Ammon's horn (tissue), 1 donor: ENCODE results near the gene SF3B2.

Experiments
- DNase-seq: peaks from one replicate; pipeline ENCODE4 v3.0.0-alpha.2; 2016; ENCODE audit warnings: low spot score

Gene SF3B2

DNA sequence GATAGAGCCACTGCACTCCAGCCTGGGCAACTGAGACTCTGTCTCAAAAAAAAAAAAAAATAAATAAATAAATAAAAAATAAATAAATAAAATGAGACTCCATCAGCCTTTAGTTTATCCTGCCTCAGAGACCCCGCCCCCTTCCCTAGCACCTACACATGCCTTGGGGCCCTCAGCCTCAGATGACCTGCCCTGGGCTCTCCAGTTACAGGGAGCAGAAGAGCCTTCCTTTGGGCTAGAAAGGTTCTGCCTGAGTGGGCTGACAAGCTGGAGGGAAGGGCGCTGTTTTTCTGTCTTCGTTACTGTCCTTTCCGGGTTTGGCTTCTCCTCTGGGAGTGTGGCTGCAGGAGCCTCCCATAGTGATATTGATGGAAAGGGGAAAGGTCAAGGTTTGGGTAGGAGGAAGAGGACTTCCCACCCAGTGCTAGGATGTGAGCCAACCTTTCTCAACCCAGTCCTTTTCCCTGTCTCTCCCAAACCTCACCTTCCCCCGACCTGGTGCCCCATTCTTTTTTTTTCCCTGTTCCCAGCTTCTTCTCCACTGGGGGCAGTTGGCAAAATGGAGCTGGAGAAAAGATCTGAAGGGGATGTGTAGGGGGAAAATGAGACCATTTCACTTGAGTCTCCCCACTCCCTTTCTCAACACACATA, 1.5 kb upstream of the SF3B2 start:
- DNase-seq = no peak

DNA sequence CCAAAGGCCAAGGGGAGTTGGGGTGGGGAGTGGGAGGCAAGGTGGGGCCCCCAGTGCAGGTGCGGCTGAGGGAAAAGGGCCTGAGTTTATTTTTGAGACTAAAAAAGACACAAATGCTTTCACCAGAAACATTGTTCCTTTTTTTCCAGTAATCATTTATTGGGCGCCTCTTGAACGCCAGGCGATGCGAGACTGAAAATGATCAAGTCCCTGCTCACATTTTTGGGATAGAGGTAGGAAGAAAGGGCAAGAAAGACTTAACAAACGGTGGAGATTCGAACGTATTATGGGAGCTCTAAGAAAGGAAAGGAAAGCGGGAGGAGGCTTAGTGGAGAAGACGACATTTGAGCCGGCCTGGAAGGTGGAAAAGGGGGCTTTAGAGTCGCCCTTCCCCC, 796 bp upstream of the SF3B2 start:
- DNase-seq = no peak

DNA sequence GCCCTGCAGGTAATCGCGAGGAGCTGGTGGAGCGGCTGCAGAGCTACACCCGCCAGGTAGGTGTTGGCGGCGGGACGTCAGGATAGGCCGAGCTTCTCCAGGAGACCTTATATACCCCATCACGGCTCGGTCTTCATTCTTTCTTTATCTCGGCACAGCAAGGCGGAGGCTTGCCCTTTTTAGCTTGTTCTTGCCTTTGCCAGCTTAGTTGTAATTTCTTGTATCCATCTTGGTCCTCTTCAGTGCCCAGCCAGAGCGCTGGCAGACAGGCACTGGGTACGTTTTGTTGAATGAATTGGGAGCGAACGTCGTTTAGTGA, 459 bp downstream of the SF3B2 start:
- DNase-seq = no peak

DNA sequence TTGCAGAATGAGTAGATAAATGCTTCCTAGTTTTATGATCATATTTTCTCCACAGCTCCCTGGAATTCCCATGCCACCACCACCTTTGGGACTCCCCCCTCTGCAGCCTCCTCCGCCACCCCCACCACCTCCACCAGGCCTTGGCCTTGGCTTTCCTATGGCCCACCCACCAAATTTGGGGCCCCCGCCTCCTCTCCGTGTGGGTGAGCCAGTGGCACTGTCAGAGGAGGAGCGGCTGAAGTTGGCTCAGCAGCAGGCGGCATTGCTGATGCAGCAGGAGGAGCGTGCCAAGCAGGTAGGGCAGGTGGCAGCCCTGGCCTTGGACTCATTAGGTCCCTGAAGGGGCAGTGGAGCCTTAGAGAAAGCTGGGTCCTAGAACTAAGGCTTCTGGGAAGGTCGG, 2.9 kb downstream of the SF3B2 start:
- no peak for DNase-seq

DNA sequence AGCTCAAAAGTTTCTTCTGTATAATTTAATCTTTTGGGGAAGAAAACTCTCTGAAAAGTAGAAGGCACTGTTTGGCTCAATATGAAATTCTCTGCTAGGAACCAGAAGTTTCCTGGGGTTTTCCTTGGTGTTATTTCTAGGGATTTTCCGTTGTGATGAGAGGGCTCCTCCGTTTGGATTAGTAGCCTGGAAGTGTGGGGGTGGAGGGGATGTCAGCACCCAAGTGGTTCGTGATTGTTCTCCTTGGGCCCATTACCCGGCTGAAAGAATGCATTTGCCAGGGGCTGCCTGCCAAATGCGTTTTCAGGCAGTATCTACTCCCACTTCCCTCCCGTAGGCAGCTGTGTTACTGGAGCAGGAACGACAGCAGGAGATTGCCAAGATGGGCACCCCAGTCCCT, 4.3 kb downstream of the SF3B2 start:
- DNase-seq = no peak

DNA sequence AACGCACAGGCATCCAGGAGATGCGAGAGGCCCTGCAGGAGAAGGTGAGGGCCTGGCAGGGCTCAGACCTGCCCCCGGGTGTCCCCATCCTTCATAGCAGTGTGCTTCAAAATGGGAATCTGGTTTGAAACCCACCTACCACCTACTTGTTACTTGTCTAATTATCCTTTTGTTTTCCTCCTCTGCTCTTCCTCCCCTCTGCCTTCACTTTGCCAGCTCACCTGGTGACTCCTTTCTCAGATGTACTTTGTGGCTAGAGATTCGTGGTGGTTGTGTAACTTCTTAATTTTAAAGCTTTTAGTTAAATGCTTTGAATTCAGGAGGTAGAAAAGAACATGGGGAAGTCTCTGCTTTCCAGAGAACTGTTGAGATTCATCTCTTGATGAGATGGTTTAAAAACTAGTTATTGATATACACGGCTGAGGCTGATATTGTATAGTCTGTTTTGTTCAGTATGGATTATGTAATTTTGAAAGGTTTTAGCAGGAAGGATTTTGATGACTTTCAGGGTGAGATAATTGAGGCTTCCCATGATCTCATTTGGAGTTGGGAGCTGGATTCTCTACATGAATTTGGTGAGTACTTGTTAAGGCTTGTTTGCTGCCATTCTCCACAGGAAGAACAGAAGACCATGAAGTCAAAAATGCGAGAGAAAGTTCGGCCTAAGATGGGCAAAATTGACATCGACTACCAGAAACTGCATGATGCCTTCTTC, 8.0 kb downstream of the SF3B2 start:
- DNase-seq = no peak

DNA sequence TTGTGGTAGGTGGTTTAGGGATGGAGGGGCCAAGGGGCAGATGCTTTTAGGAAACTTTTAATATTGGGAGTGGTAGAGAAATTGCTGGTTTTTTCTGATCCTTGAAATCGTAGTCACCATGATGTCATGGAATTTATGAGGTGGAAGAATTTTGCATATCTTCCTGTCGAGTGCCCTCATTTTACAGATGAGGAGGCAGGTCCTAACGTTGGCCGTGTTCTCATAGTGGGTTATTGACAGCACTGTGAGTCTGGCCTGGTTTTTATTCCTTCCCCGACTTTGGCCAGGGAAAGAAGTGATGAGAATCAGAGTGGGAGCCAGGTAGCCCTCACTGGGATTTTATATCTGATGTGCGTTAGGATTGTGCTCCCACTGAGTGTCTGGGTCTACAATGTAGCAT, 9.1 kb downstream of the SF3B2 start:
- no peak for DNase-seq

DNA sequence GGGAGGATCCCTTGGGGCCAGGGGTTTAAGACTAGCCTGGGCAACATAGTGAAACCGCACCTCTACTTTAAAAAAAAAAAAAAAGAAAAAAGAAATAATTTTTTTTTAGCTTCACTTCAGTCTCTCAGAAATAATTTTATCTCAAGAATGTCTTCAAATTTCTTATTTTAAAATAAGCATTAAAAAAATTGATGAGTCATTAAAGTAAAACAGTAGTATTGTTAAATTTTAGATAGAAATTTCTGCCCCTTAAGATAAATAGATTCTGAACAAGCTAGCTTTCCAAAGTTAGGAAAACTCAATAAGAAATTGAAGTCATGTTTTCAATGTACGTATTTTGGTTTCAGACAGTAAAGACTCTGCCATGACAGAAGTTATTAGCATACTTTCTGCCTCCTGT, 10.2 kb downstream of the SF3B2 start:
- no peak for DNase-seq

DNA sequence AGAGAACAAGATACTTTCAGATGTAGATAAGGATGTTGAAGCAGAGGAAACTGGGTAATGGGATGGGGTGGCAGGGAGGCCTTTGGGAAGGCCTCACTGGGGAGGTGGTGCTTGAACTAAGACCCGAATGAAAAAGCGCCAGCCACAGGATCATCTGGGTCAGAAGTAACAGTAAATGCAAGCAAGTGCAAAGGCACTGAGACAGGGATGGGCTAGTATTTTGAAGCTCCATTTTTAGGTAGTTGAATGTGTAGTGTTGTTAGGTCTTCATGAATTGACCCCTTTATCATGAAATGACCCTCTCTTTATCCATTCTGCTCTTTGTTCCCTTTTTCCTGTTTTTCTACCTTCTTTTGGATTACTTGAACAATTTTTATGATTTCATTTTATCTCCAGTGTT, 11.7 kb downstream of the SF3B2 start:
- DNase-seq = no peak

DNA sequence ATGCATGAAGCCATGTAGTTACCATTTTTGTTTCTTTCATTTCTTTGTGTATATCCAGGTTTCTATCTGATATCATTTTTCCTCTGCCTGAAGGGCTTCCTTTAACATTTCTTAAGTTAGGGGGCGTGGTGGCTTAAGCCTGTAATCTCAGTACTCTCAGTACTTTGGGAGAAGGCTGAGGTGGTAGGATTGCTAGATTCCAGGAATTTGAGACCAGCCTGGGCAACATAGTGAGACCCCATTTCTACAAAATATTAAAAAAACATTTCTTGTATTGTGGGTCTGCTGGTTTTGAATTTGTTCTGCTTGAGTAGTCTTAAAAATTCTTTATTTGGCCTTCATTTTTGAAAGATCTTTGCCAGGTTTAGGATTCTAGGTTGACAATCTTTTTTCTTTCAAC, 12.4 kb downstream of the SF3B2 start:
- no peak for DNase-seq

DNA sequence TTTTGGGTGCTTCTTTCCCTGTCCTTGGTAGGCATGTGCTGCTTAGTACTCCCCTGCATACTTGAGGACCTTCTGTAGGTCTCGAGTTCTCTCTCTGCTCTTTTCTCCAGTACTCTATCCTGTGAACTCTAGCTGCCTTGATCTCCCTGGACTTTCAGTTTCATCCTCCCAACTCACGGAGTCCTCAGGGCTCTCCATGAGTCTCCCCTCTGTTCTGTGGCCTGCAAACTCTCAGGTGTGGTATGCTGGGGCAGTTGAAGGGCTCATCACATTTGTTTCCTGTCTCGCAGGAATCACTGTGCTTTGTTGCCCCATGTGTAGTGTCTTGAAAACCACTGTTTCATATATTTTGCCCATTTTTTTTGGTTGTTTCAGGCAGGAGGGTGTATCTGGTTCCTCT, 14.6 kb downstream of the SF3B2 start:
- DNase-seq = no peak

DNA sequence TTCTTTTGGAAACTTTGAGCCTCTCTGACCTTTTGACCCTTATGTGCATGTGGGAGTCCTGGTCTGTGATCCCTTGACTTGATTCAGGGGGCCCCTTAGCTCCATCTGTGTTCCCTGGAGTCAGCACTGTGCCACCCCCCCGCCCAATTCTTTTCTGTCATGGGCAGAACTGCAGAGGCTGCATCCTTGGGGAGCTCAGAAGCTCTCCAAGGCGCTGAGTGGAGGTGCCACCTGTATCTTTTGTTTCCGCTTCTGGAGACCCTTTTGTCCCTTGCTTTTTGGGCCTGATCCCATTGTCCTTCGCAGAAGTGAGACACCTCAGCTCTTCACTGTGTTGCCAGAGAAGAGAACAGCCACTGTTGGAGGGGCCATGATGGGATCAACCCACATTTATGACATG, 15.5 kb downstream of the SF3B2 start:
- no peak for DNase-seq

DNA sequence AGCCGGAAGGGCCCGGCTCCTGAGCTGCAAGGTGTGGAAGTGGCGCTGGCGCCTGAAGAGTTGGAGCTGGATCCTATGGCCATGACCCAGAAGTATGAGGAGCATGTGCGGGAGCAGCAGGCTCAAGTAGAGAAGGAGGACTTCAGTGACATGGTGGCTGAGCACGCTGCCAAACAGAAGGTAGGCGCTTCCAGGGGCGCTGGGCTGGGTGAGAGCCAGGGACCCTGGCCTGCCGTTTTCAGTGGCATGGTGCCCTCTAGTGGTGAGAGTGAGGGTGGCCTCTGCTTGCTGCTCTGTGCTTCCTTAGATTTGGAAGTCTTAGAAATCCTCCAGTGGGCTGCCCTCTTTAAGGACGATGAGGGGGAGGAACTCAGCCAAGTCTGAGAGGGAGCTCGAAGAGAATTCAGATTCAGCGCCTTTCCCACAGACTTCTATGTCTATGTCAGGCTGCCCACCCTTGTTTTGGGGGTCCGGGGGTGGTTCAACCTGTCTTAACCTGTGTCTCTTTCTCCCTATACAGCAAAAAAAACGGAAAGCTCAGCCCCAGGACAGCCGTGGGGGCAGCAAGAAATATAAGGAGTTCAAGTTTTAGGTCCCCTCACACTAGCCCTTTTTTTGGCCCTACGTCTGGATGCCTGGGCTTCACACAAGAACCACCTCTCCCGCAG, 16.1 kb downstream of the SF3B2 start:
- DNase-seq = peak; percentile 73

DNA sequence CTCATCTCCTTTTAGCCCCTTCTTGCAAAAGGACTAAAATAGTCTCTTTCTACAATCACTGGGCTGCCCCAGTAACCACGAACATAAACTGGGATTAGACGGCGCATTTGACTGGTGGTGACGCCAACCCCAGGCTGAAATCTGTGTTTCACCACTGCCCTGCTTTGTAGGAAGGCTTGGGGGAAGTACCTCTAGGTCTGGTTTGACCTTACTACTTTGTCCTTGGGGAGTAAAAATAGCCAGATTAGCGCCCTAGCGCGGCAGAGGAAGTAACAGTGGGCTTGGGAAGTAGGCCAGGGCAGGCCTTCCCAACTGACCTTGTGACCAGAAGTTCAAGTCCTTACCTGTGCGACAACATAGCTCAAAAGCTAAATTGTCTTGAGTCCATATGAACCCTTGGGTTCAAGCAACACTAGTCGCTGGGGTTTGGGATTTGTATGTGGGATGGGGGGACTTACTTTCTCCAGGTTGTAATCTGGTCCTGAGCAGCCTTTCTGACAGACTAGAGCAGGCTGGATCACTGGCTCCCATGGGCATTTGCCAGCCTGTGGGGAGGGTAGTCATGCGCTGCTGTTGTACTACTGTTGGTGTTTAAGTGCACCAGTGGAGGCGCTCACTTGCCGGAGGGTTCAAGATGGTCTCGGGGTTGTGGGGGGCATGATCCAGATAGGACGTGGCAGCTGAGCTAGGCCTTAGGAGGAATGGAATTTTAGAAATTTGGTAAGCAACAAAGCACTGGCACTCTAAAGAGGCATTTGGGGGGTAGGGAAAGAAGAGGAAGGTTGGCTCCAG, 17.0 kb downstream of the SF3B2 start:
- DNase-seq = peak; percentile 66

DNA sequence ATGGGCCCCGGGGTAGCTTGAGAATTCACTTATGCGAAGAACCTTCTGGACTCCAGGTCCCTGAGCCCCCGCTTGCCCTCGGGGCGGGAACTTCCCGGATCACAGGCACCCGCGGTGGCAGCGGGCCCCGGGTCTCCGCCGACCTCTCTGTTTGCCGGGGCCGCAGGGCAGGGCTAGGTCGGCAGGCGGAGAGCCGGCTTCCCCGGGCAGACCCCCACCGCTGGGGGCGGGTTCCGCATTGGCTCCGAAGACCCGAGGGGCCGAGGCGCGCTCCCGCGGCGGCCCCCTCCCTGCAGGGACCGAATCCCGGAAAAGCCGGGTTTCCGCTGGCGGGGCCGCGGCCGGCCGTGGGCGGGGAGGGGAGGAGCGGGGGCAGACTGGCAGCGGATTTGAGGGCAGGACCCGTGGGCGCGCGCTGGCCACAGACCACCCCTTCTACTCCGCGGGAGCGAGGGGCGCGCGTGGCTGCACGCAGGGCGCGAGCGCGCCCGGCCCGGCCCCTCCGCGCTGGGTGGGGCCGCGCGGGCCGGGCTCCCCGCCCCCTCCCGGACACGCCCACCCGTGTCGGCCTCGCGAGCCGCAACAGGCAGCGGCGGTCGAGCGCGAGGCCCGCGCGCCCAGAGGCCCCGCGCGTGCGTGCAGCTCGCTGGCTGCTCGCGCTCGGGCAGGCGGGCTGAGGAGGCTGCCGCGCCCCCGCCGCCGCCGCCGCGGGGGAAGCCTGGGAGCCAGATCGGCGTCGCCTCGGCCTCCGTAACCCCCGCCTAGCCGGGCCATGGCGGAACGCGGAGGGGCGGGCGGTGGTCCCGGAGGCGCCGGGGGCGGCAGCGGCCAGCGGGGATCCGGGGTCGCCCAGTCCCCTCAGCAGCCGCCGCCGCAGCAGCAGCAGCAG, 17.8 kb downstream of the SF3B2 start, which contains the start of gene PACS1:
PACS1 (plus strand) TSS at position 558 of the 889 bp plus-strand sequence; CDS start at position 773, 215 bp downstream.
- DNase-seq = peak; percentile 80

DNA sequence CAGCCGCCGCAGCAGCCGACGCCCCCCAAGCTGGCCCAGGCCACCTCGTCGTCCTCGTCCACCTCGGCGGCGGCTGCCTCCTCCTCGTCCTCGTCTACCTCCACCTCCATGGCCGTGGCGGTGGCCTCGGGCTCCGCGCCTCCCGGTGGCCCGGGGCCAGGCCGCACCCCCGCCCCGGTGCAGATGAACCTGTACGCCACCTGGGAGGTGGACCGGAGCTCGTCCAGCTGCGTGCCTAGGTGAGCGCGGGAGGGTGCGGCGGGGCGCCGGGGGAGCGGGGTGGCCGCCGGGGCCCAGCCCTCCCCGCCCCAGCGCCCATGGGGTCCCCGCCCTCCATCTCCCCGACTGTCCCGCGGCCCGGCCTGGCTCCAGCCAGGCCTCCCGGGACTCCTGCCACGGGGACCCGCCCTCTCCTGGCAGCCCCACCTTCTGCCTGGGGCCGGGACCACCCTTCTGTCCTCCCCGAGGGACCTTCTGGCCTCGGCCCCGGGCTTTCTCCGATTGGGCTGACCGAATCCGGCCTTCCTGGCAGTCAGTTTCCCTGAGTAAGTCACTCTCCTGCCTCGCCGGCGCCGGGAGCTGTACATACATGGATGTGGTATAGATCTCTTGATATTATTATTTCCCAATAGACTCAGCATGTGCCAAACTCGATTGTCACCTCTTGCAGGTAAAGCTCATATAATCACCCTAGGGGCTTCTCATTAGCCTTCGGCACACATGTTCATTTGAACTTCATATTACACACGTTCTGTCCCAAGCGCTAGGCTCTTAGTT, 18.6 kb downstream of the SF3B2 start:
- peak; percentile 45 for DNase-seq

DNA sequence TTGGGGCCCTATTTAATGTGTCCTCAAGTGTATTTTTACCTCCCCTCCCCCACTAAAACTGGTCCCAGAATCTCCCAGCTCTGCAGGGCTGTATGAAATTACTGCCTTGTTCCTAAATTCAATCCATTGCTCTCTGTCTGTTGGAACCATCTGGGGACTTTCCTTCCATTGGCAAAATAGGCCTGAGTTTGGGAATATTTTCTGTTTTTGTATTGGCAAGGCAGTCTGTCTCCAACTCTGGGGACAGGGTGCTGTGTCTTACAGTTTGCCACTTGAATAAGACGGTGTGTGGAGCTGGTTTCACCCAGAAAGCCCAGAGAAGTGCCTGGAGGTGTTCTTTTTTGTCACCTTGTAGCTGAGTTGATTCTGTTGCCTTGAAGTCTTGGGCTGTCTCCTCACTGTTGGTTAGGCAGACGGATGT, 19.2 kb downstream of the SF3B2 start:
- no peak for DNase-seq

DNA sequence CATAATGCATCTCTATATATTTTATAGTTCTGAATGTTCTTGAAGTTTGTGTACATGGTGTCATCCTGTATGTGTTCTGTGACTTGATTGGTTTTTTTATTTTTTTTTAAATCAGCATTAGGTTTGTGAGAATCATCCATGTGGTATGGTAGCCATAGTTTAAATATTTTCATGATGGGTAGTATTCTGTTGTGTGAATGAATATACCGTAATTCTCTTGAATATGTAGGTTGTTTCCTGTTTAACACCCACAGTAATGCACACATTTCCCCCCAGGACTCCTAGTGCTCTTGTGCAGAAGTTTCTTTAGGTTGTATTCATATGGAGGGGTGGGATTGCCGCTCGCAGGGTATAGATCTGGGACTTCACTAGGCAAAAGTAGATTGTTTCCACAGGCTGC, 19.9 kb downstream of the SF3B2 start:
- no peak for DNase-seq

DNA sequence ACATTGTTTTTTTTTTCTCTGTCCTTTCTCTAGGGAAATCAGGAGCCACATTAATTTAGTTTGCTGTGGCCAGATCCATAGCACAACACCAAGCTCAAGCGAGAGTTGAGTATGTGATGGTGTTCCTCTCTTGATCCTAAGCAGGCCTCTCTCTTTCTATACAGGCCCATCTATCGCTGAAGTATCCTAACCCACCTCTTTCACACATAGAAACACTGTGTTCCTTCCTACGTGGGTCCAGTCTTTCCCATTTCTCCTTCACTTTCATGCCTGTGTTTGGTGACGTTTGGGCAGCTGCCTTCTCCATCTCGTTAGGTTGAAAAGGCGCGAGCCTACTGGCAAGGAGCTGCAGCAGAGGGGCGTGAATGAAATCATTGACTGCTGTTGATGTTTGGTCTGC, 20.4 kb downstream of the SF3B2 start:
- DNase-seq = no peak

DNA sequence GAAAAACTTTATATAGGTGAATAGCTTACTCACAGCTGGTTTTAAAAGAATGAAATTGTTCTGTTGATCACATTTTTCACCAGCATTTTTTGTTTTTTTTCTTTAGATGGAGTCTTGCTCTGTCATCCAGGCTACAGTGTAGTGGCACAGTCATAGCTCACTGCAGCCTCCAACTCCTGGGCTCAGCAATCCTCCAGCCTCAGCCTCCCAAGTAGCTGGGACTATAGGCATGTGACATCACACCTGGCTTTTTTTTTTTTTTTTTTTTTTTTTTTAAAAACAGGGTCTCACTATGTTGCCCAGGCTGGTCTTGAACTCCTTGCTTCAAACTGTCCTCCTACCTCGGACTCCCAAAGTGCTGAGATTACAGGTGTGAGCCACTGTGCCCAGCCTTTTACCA, 21.5 kb downstream of the SF3B2 start:
- no peak for DNase-seq

DNA sequence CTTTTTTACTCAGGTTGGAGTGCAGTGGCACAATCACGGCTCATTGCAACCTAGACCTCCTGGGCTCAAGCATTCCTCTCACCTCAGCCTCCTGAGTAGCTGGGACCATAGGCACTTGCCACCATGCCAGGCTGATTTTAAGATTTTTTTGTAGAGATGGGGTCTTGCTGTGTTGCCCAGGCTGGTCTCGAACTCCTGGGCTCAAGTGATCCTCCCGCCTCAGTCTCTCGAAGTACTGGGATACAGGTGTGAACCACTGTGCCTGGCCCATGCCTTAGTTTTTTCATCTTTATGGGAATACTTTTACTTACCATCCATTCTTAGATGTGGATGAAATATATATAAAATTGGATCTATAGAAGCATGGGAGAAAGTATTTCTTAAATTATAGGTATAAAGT, 23.1 kb downstream of the SF3B2 start:
- no peak for DNase-seq
